Activated naive CD4-positive, alpha-beta T cell treated with anti-CD3 and anti-CD28 coated beads, Interleukin-2, amount 10 ng/mL, durations not matched to agents 7 days and 5 days (primary cell): Measurements from ENCODE around the gene FBXL13.

Experiments
- CTCF ChIA-PET: fragments of 350-600 bp; sonication (Branson Sonifier 250); formaldehyde crosslinking; loops from one replicate; lab custom pipeline; 2021; ENCODE audit warnings: antibody characterized with exemption; lab: Charles Lee
- DNase-seq: peaks from one replicate; pipeline ENCODE4 v3.0.0-alpha.2; 2020
- H3K27ac Mint-ChIP-seq: one replicate; pipeline ENCODE4 v1.8.0; 2021; ENCODE audit warnings: mild to moderate bottlenecking, moderate library complexity, mixed read lengths
- H3K27me3 Mint-ChIP-seq: one replicate; pipeline ENCODE4 v1.8.0; 2021; ENCODE audit warnings: mild to moderate bottlenecking, mixed read lengths
- H3K36me3 Mint-ChIP-seq: one replicate; pipeline ENCODE4 v1.8.0; 2021; ENCODE audit warnings: mixed read lengths
- H3K4me1 Mint-ChIP-seq: one replicate; pipeline ENCODE4 v1.8.0; 2021; ENCODE audit warnings: mixed read lengths
- H3K4me3 Mint-ChIP-seq: one replicate; pipeline ENCODE4 v1.8.0; 2021; ENCODE audit warnings: mild to moderate bottlenecking, moderate library complexity, mixed read lengths
- H3K9me3 Mint-ChIP-seq: one replicate; pipeline ENCODE4 v1.8.0; 2021; ENCODE audit warnings: mixed read lengths

Gene FBXL13

GRCh38 chr7:102942181-102942866 lies 132.3 kb downstream of the FBXL13 start:
- Mint-ChIP-seq H3K36me3 (no peaks in the 10 kb centered on the region), H3K4me1 (no peaks in the 10 kb centered on the region), H3K27ac (no peak overlapping the region), H3K4me3 (no peak overlapping the region), H3K9me3 (no peaks in the 10 kb centered on the region), H3K27me3 (peaks cover 3% of the 10 kb centered on the region)
- CTCF ChIA-PET = no interaction called here
- no peak for DNase-seq

- H3K36me3 Mint-ChIP-seq = no peaks in the 10 kb centered on the region
- no peak for DNase-seq
- no peaks in the 10 kb centered on the region for H3K4me1 Mint-ChIP-seq
- H3K9me3 Mint-ChIP-seq = no peaks in the 10 kb centered on the region
- CTCF ChIA-PET = no interaction called here
- H3K4me3 Mint-ChIP-seq = no peak overlapping the region
- no peak overlapping the region for H3K27ac Mint-ChIP-seq
- H3K27me3 Mint-ChIP-seq = no peaks in the 10 kb centered on the region
Measured at GRCh38 chr7:102938679-102939078, 135.9 kb downstream of the FBXL13 start.

GRCh38 chr7:102935450-102936115 lies 139.0 kb downstream of the FBXL13 start:
- CTCF ChIA-PET = no interaction called here
- H3K4me1 Mint-ChIP-seq = no peaks in the 10 kb centered on the region

GRCh38 chr7:102934701-102935100 lies 139.9 kb downstream of the FBXL13 start:
- Mint-ChIP-seq H3K9me3 (no peaks in the 10 kb centered on the region), H3K27ac (no peak overlapping the region), H3K36me3 (no peaks in the 10 kb centered on the region), H3K27me3 (no peaks in the 10 kb centered on the region), H3K4me1 (no peaks in the 10 kb centered on the region), H3K4me3 (no peak overlapping the region)
- no peak for DNase-seq
- CTCF ChIA-PET = no interaction called here

More at GRCh38 chr7:102935450-102936115, 139.0 kb downstream of the FBXL13 start:
- Mint-ChIP-seq H3K4me3 (no peak overlapping the region), H3K9me3 (no peaks in the 10 kb centered on the region), H3K27ac (no peak overlapping the region), H3K27me3 (no peaks in the 10 kb centered on the region), H3K36me3 (no peaks in the 10 kb centered on the region)
- no peak for DNase-seq

GRCh38 chr7:102934239-102934638 lies 140.4 kb downstream of the FBXL13 start:
- H3K27me3 Mint-ChIP-seq = no peaks in the 10 kb centered on the region
- H3K9me3 Mint-ChIP-seq = no peaks in the 10 kb centered on the region
- no peak overlapping the region for H3K4me3 Mint-ChIP-seq
- DNase-seq = no peak
- H3K27ac Mint-ChIP-seq = no peak overlapping the region
- CTCF ChIA-PET = no interaction called here
- H3K36me3 Mint-ChIP-seq = no peaks in the 10 kb centered on the region
- no peaks in the 10 kb centered on the region for H3K4me1 Mint-ChIP-seq

- H3K27me3 Mint-ChIP-seq = no peaks in the 10 kb centered on the region
- CTCF ChIA-PET = no interaction called here
- no peaks in the 10 kb centered on the region for H3K9me3 Mint-ChIP-seq
- H3K36me3 Mint-ChIP-seq = no peaks in the 10 kb centered on the region
- no peak for DNase-seq
- H3K4me3 Mint-ChIP-seq = no peak overlapping the region
- H3K4me1 Mint-ChIP-seq = no peaks in the 10 kb centered on the region
- no peak overlapping the region for H3K27ac Mint-ChIP-seq
Measured at GRCh38 chr7:102933763-102934162, 140.8 kb downstream of the FBXL13 start.

- no peak for DNase-seq
- no peaks in the 10 kb centered on the region for H3K9me3 Mint-ChIP-seq
- no peaks in the 10 kb centered on the region for H3K27me3 Mint-ChIP-seq
- no peaks in the 10 kb centered on the region for H3K36me3 Mint-ChIP-seq
- no peaks in the 10 kb centered on the region for H3K4me1 Mint-ChIP-seq
- no peak overlapping the region for H3K27ac Mint-ChIP-seq
- CTCF ChIA-PET = no interaction called here
- H3K4me3 Mint-ChIP-seq = no peak overlapping the region
Measured at GRCh38 chr7:102931757-102932156, 142.8 kb downstream of the FBXL13 start.

- no peaks in the 10 kb centered on the region for H3K4me1 Mint-ChIP-seq
- H3K27me3 Mint-ChIP-seq = peaks cover 6% of the 10 kb centered on the region
- no peak overlapping the region for H3K4me3 Mint-ChIP-seq
- H3K9me3 Mint-ChIP-seq = no peaks in the 10 kb centered on the region
- CTCF ChIA-PET = interaction anchor here (1.1 to 1.7 kb wide), 2 partner anchors 11 to 135 kb away, joined by 3 to 4 read pairs; no protein-coding TSS in a partner anchor
- no peak for DNase-seq
- H3K36me3 Mint-ChIP-seq = no peaks in the 10 kb centered on the region
- no peak overlapping the region for H3K27ac Mint-ChIP-seq
Measured at GRCh38 chr7:102927312-102927933, 147.2 kb downstream of the FBXL13 start.

GRCh38 chr7:102926783-102927140 lies 147.8 kb downstream of the FBXL13 start:
- H3K4me3 Mint-ChIP-seq = no peak overlapping the region
- no peak for DNase-seq
- H3K27me3 Mint-ChIP-seq = peaks cover 6% of the 10 kb centered on the region
- H3K9me3 Mint-ChIP-seq = no peaks in the 10 kb centered on the region
- H3K27ac Mint-ChIP-seq = no peak overlapping the region
- CTCF ChIA-PET = interaction anchor here (1.7 kb wide), 1 partner anchor 10 kb away, joined by 4 read pairs; no protein-coding TSS in a partner anchor
- no peaks in the 10 kb centered on the region for H3K4me1 Mint-ChIP-seq
- no peaks in the 10 kb centered on the region for H3K36me3 Mint-ChIP-seq

GRCh38 chr7:102925976-102926782 lies 148.4 kb downstream of the FBXL13 start:
- no peaks in the 10 kb centered on the region for H3K36me3 Mint-ChIP-seq
- H3K4me1 Mint-ChIP-seq = no peaks in the 10 kb centered on the region
- DNase-seq = no peak
- no peak overlapping the region for H3K27ac Mint-ChIP-seq
- H3K4me3 Mint-ChIP-seq = no peak overlapping the region
- CTCF ChIA-PET = interaction anchor here (1.7 kb wide), 1 partner anchor 10 kb away, joined by 4 read pairs; no protein-coding TSS in a partner anchor
- peaks cover 6% of the 10 kb centered on the region for H3K27me3 Mint-ChIP-seq
- H3K9me3 Mint-ChIP-seq = no peaks in the 10 kb centered on the region

- no peaks in the 10 kb centered on the region for H3K27me3 Mint-ChIP-seq
- no peak overlapping the region for H3K4me3 Mint-ChIP-seq
- no peak overlapping the region for H3K27ac Mint-ChIP-seq
- no peaks in the 10 kb centered on the region for H3K36me3 Mint-ChIP-seq
- no peaks in the 10 kb centered on the region for H3K4me1 Mint-ChIP-seq
- CTCF ChIA-PET = no interaction called here
- no peak for DNase-seq
- H3K9me3 Mint-ChIP-seq = no peaks in the 10 kb centered on the region
Measured at GRCh38 chr7:102918845-102919244, 155.8 kb downstream of the FBXL13 start.

- no peak for DNase-seq
- CTCF ChIA-PET = interaction anchor here (1.0 kb wide), 1 partner anchor 144 kb away, joined by 4 read pairs; no protein-coding TSS in a partner anchor
- Mint-ChIP-seq H3K36me3 (no peaks in the 10 kb centered on the region), H3K4me1 (no peaks in the 10 kb centered on the region), H3K9me3 (no peaks in the 10 kb centered on the region), H3K27me3 (no peaks in the 10 kb centered on the region), H3K27ac (no peak overlapping the region), H3K4me3 (no peak overlapping the region)
Measured at GRCh38 chr7:102917436-102918353, 156.9 kb downstream of the FBXL13 start.

- Mint-ChIP-seq H3K4me1 (no peaks in the 10 kb centered on the region), H3K27ac (no peak overlapping the region), H3K9me3 (no peaks in the 10 kb centered on the region), H3K4me3 (no peak overlapping the region), H3K27me3 (no peaks in the 10 kb centered on the region), H3K36me3 (no peaks in the 10 kb centered on the region)
- CTCF ChIA-PET = interaction anchor here (1.4 kb wide), 1 partner anchor 10 kb away, joined by 4 read pairs; no protein-coding TSS in a partner anchor
- no peak for DNase-seq
Measured at GRCh38 chr7:102916881-102917280, 157.7 kb downstream of the FBXL13 start.
